Aorta (tissue), 5 donors: ENCODE measurements around the gene ASIC4. TPM values are rescaled to one million over a fixed set of nuclear protein-coding genes. Genes with fewer than 3 reads are reported as not detected.

Experiments used
- ATAC-seq: fragments of 200-7000 bp; cut with Tn5 transposase; one replicate; pipeline ENCODE4 v1.9.1; 2022; ENCODE audit warnings: moderate library complexity; ENCODE audit not compliant: low FRiP score
- DNase-seq, 2 donors: peaks; one replicate each; pipeline ENCODE4 v3.0.0-alpha.2; 2020
- H3K27ac ChIP-seq, 2 donors: one replicate each; pipeline ENCODE4 v1.5.1; 2013; ENCODE audit warnings: low read length in 2 of 2, mild to moderate bottlenecking in 2 of 2, moderate library complexity in 2 of 2, control low read depth in 1 of 2, inconsistent platforms in 1 of 2, low read depth in 1 of 2
- H3K27me3 ChIP-seq, 2 donors: one replicate each; pipeline ENCODE4 v1.6.1; 2013; ENCODE audit warnings: control low read depth in 1 of 2, low read length in 1 of 2, mild to moderate bottlenecking in 1 of 2, moderate library complexity in 1 of 2; ENCODE audit not compliant: insufficient read depth in 2 of 2, control insufficient read depth in 1 of 2
- H3K36me3 ChIP-seq, 2 donors: one replicate each; pipeline ENCODE4 v1.6.1; 2013; ENCODE audit warnings: control low read depth in 1 of 2, low read length in 1 of 2, mild to moderate bottlenecking in 1 of 2; ENCODE audit not compliant: insufficient read depth in 2 of 2, control insufficient read depth in 1 of 2
- H3K4me1 ChIP-seq, 2 donors: one replicate each; pipeline ENCODE4 v1.6.1; 2013; ENCODE audit warnings: low read length in 2 of 2, control low read depth in 1 of 2, mild to moderate bottlenecking in 1 of 2, moderate library complexity in 1 of 2; ENCODE audit not compliant: insufficient read depth in 2 of 2, control insufficient read depth in 1 of 2
- H3K4me3 ChIP-seq, 2 donors: one replicate each; pipeline ENCODE4 v1.5.1; 2013; ENCODE audit warnings: low read length in 2 of 2, control low read depth in 1 of 2, mild to moderate bottlenecking in 1 of 2
- H3K9me3 ChIP-seq: one replicate; pipeline ENCODE4 v1.6.1; 2013; ENCODE audit warnings: mild to moderate bottlenecking, low read length; ENCODE audit not compliant: control insufficient read depth
- WGBS, 2 donors: extraction: QIAGEN DNeasy Blood & Tissue Kit; methylation state at CpG; one replicate each; pipeline ENCODE4 v1.1.7; 2013; 5-methylcytosine and 5-hydroxymethylcytosine counted together
- intact Hi-C, 2 donors: fragments of 100-400 bp; cut with DNase I; formaldehyde crosslinking; loops; one replicate each; pipeline versions ENCODE4 v1.14.2 to v1.15.0; 2022
- polyA plus RNA-seq, 2 donors: library from polyadenylated mRNA; stranded (reverse); fragments of 200-250 nt; gene quantifications; one replicate each; pipeline ENCODE4 v1.2.3, GENCODE V29; 2013
- total RNA-seq, 2 donors: library from RNA; stranded (reverse); fragmentation: NEBNext Ultra II Directional; extraction: Animal tissue kit (Norgen Biotek cat#: 25700); gene quantifications; one replicate each; pipeline ENCODE4 v1.2.1, GENCODE V29; 2021
- donor health status: healthy with polysubstance abuse.
- donor health status: Bipolar disorder and iron deficiency.
- donor health status: DM: no; HTN: no; CAD: no.
- donor health status: DM: no; HTN: no; CAD: no.
- donor health status: DM: yes; HTN: yes; CAD: no.

The ASIC4 gene
- total and polyA plus RNA-seq, 4 donors = 0.26 to 0.42 (median 0.29) TPM; not detected in 1

DNA sequence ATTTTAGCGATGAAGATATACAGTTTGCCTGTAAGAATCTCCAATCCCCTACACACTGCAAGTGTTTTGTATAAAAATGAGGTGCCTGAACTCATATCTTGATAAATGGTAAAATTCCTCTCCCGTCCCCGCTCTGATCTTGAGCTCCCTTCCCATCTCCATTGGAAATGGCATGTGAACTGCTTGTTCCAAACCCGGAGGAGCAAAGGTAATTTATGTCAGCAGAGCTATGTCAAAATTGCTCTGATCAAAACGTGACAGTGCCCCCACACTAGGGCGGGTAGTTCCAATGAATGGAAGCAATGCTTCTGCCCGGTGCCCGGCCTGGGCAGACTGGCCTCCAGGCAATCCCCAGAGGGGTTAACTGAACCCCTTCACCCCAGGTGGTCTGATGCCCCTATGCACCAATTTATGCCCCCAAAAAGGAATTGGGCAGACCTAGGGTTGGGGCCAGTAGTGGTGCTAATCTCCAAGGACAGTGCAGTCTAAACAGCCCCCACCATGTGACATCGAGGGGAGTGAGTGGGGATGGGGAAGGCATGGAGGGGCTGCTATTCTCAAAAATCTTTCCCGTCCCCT lies 19.2 kb upstream of the ASIC4 start:
- peaks cover 0 to 3% of the 10 kb centered on the region in 2 donors for H3K36me3 ChIP-seq
- H3K4me3 ChIP-seq = no peak overlapping the region
- no peak overlapping the region for H3K27ac ChIP-seq
- H3K4me1 ChIP-seq = no peaks in the 10 kb centered on the region
- no peak for ATAC-seq
- DNase-seq = no peak
- no peaks in the 10 kb centered on the region for H3K9me3 ChIP-seq
- H3K27me3 ChIP-seq = no peaks in the 10 kb centered on the region
- 20 to 25% methylated on average over 10 of the region's 10 CpGs for WGBS, 2 donors
- intact Hi-C loops = loop anchor here (5.0 kb wide), 2 partner anchors 33 to 48 kb away; no protein-coding TSS in a partner anchor

- Histone ChIP-seq H3K4me1 (no peaks in the 10 kb centered on the region), H3K4me3 (no peak overlapping the region), H3K27me3 (no peaks in the 10 kb centered on the region), H3K36me3 (peaks cover 0 to 3% of the 10 kb centered on the region in 2 donors), H3K27ac (peak overlapping the region in 1 of 2 donors; percentile 75), H3K9me3 (no peaks in the 10 kb centered on the region)
- ATAC-seq = no peak
- peak in 1 of 2 donors; percentile 88 for DNase-seq
- intact Hi-C loops = loop anchor here (5.0 kb wide), 2 partner anchors 33 to 48 kb away; no protein-coding TSS in a partner anchor
- 5 to 6% methylated on average over 14 of the region's 14 CpGs for WGBS, 2 donors
Measured at GRCh38 chr2:219495531-219496122, 18.7 kb upstream of the ASIC4 start.

GRCh38 chr2:219496247-219496824 lies 17.9 kb upstream of the ASIC4 start:
- DNase-seq = no peak
- 68 to 71% methylated on average over 19 to 20 of the region's 20 CpGs for WGBS, 2 donors
- no peak for ATAC-seq
- Histone ChIP-seq H3K9me3 (no peaks in the 10 kb centered on the region), H3K4me3 (no peak overlapping the region), H3K4me1 (no peaks in the 10 kb centered on the region), H3K27me3 (no peaks in the 10 kb centered on the region), H3K36me3 (no peaks in the 10 kb centered on the region), H3K27ac (peak overlapping the region in 1 of 2 donors; percentile 75)
- intact Hi-C loops = loop anchor here (5.0 kb wide), 2 partner anchors 34 to 49 kb away; no protein-coding TSS in a partner anchor

- H3K27ac ChIP-seq = peak overlapping the region in 1 of 2 donors; percentile 75
- H3K4me3 ChIP-seq = no peak overlapping the region
- ATAC-seq = no peak
- no peaks in the 10 kb centered on the region for H3K36me3 ChIP-seq
- no peaks in the 10 kb centered on the region for H3K4me1 ChIP-seq
- intact Hi-C loops = loop anchor here (5.0 kb wide), 2 partner anchors 35 to 50 kb away; no protein-coding TSS in a partner anchor
- WGBS, 2 donors = 53 to 58% methylated on average over 58 to 61 of the region's 61 CpGs
- no peaks in the 10 kb centered on the region for H3K27me3 ChIP-seq
- no peak for DNase-seq
- H3K9me3 ChIP-seq = no peaks in the 10 kb centered on the region
Measured at GRCh38 chr2:219496825-219497494, 17.3 kb upstream of the ASIC4 start.

GRCh38 chr2:219497495-219498279 lies 16.6 kb upstream of the ASIC4 start:
- no peaks in the 10 kb centered on the region for H3K9me3 ChIP-seq
- H3K36me3 ChIP-seq = no peaks in the 10 kb centered on the region
- intact Hi-C loops = loop anchor here (2.0 to 5.0 kb wide), 3 partner anchors 35 to 50 kb away; partner anchors contain the start of gene CHPF (in 1 of the 2)
- peak overlapping the region; percentile 37 to 94 for H3K27ac ChIP-seq
- ATAC-seq (peak; percentile 90), DNase-seq (peak; percentile 96 to 99)
- 7 to 11% methylated on average over 59 of the region's 59 CpGs for WGBS, 2 donors
- no peaks in the 10 kb centered on the region for H3K4me1 ChIP-seq
- H3K4me3 ChIP-seq = peak overlapping the region; percentile 11 to 56
- no peaks in the 10 kb centered on the region for H3K27me3 ChIP-seq

DNA sequence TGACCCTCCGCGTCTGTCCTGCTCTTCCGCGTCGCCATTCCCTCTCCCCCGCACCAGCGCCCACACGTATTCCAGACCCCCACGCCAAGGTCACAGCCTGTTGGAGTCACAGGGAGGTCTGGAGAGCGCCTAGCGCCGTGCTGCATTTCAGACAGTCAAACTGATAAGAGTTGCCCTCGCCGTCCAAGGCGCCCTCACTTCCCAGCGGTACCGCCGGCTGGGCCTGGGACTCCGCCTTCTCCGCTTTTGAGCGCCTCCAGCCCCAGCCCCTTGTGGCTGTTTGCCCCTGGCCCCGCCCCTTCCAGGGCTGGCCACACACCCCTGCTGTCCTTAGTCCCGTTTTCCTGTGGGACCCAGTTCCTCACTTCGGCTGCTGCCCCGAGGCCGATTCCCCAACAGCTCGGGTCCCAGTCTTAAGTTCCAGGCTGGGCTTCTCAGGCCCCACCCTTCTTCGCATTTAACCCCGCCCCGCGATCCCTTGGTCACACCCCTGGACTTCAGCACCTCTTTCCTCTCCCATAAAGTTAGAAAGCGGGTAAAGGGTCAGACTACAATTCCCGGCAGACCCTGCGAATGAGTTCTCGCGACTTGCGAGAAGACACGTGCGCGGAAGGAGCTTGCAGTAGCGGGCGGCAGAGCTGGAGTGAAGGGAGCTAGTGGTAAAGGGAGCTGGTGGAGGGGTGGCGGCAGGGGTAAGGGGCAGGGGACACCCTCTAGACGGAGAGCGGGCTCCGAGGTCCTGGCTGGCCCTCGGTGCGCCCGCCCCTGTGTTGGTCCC lies 15.8 kb upstream of the ASIC4 start, which contains the start of gene GMPPA:
Gene GMPPA (plus strand): TSS at position 612 of the 778 bp plus-strand sequence. CDS start 1,085 bp downstream, outside the sequence.
- no peaks in the 10 kb centered on the region for H3K4me1 ChIP-seq
- intact Hi-C loops = loop anchor here (2.0 to 5.0 kb wide), 3 partner anchors 36 to 51 kb away; partner anchors contain the start of gene CHPF (in 1 of the 2)
- peak within 1 kb of the TSS; percentile 37 to 94 for H3K27ac ChIP-seq
- DNase-seq (peak; percentile 98), ATAC-seq (peak; percentile 92)
- peak within 1 kb of the TSS; percentile 69 to 74 for H3K4me3 ChIP-seq
- WGBS, 2 donors = 0% methylated on average over 49 of the region's 49 CpGs
- H3K36me3 ChIP-seq = no peaks in the 10 kb centered on the region
- H3K9me3 ChIP-seq = no peaks in the 10 kb centered on the region
- H3K27me3 ChIP-seq = no peaks in the 10 kb centered on the region

DNA sequence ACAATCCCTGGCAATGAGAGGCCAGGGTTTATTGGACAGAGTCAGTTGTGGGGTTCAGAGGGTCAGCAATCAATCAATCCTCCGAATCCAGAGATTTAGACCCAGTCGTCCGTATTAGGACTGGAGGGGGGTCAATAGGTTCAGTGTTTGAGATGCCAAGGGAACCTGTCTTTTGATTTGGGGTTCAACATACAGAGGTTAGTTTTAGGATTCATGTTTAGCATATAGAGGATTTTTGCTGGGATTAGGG lies 15.3 kb upstream of the ASIC4 start:
- H3K36me3 ChIP-seq = no peaks in the 10 kb centered on the region
- H3K27ac ChIP-seq = peak overlapping the region in 1 of 2 donors; percentile 3
- peak overlapping the region; percentile 69 to 74 for H3K4me3 ChIP-seq
- no peaks in the 10 kb centered on the region for H3K9me3 ChIP-seq
- ATAC-seq (no peak), DNase-seq (no peak)
- no peaks in the 10 kb centered on the region for H3K27me3 ChIP-seq
- 0% methylated on average over 3 of the region's 3 CpGs for WGBS, 2 donors
- H3K4me1 ChIP-seq = no peaks in the 10 kb centered on the region
- intact Hi-C loops = loop anchor here (2.0 to 5.0 kb wide), 3 partner anchors 37 to 52 kb away; partner anchors contain the start of gene CHPF (in 1 of the 2)
